Measurements from ENCODE around the gene RASD2. TPM values are rescaled to one million over a fixed set of nuclear protein-coding genes. Genes with fewer than 3 reads are reported as not detected.

Gene RASD2
- total and polyA plus RNA-seq, 10 donors, result 0.04 to 0.44 (median 0.17) TPM; not detected in 3

DNA sequence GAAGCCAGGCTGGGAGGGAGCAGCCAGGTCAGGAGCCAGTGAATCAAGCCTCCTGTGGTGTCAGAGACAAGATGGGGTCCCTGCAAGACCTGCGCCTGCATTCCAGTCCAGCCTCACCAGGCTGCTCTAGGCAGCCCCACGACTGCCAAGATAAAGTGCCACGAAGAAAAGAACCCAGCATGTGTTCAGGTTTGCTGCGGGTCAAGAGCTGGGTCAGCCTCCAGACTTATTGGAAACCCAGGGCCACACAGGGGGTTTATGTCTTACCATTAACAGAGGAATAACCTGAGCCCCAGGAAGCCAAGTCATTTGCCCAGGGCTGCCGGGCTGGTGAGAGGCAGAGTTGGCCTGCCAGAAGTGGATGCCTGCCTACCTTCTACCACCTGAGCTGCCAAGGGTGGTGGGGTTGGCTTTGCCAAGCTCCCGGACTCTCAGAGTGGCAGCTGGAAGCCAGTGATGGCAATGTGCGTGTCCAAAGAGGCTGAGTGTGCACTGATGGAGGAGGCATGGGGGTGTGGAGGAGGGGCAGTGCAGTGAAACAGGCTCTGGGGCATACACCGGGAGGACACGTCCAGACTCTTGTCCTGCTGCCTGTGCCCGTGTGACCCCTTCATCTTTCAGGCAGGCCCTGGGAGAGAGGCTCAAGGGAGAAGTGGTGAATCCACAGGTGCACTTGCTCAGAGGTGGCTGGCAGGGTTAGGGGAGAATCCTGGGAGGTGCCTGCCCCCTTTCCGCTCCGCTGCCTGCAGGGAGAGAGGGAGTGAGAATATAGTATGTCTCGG is 1.7 kb downstream of the RASD2 start:
- Histone ChIP-seq H3K27me3 (replicated peaks in 1 of 7) (peaks cover 0 to 83% (median 31%) of the 10 kb centered on the region in 7 donors), H3K27ac (no peak overlapping the region), H3K36me3 (no peaks in the 10 kb centered on the region), H3K9me3 (no peaks in the 10 kb centered on the region), H3K4me1 (peaks cover 0 to 30% (median 19%) of the 10 kb centered on the region in 6 donors), H3K4me3 (no peak overlapping the region)
- intact Hi-C loops (cut with DNase I; ENCODE audit: low total_unique reads), result no loop called here
- TF ChIP-seq POLR2AphosphoS5 (IDR thresholded peaks at IDR 0.05) (no peak), POLR2A (IDR thresholded peaks at IDR 0.05) (no peak)
- TF ChIP-seq, protein P1, sequence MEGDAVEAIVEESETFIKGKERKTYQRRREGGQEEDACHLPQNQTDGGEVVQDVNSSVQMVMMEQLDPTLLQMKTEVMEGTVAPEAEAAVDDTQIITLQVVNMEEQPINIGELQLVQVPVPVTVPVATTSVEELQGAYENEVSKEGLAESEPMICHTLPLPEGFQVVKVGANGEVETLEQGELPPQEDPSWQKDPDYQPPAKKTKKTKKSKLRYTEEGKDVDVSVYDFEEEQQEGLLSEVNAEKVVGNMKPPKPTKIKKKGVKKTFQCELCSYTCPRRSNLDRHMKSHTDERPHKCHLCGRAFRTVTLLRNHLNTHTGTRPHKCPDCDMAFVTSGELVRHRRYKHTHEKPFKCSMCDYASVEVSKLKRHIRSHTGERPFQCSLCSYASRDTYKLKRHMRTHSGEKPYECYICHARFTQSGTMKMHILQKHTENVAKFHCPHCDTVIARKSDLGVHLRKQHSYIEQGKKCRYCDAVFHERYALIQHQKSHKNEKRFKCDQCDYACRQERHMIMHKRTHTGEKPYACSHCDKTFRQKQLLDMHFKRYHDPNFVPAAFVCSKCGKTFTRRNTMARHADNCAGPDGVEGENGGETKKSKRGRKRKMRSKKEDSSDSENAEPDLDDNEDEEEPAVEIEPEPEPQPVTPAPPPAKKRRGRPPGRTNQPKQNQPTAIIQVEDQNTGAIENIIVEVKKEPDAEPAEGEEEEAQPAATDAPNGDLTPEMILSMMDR (IDR thresholded peaks at IDR 0.05 in 8 of 11, conservative IDR thresholded peaks at IDR 0.05 in 3 of 11), result no peak
- no peak for DNase-seq
- 70 to 86% (median 78%) methylated on average over 12 to 13 of the region's 13 CpGs for WGBS, 5 donors

DNA sequence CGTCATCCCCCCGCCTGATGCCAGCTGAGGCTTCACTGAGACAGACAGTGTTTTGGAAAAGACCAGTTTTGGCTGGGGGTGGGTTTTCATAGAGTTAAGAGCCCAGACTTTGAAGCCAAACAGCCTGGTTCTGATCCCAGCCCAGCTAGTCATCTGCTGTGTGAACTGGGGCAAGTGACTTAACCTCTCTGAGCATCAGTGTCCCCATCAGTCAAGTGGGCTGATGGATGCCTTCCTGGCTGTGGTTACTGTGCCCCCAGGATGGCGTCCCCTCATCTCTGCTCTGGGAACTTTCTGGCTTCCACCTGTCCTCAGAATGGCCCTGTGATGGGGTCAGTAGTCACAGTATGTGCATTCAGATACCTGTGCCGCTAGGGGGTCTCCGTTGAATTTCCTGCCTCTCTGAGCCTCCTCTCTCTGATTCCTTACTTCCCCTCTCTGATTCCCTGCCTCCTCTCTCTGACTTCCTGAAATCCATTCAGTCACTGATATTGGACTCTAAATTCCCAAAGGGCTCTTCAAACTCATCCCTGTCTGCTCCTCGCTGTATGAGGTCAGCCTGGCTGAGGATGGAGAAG is 2.4 kb downstream of the RASD2 start:
- TF ChIP-seq POLR2A (IDR thresholded peaks at IDR 0.05) (no peak), POLR2AphosphoS5 (IDR thresholded peaks at IDR 0.05) (no peak)
- TF ChIP-seq, protein P1 (IDR thresholded peaks at IDR 0.05 in 8 of 11, conservative IDR thresholded peaks at IDR 0.05 in 3 of 11), result no peak
- 56 to 76% (median 61%) methylated on average over 6 of the region's 6 CpGs for WGBS, 5 donors
- DNase-seq, result no peak

DNA sequence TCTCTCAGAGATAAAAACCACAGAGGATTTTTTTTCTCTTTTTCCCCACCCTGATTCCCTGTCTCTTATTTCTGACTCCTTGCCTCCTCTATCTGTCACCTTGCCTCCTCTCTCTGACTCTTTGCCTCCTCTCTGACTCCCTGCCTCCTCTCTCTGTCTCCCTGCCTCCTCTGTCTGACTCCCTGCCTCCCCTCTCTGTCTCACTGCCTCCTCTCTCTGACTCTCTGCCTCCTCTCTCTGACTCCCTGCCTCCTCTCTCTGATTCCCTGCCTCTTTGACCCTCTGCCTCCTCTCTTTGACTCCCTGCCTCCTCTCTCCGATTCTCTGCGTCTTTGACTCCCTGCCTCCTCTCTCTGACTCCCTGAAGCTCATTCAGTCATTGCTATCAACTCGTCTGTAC is 3.1 kb downstream of the RASD2 start:
- TF ChIP-seq POLR2A (IDR thresholded peaks at IDR 0.05) (no peak), POLR2AphosphoS5 (IDR thresholded peaks at IDR 0.05) (no peak)
- TF ChIP-seq, protein P1 (IDR thresholded peaks at IDR 0.05 in 8 of 11, conservative IDR thresholded peaks at IDR 0.05 in 3 of 11), result no peak

More for the DNA sequence above, 2.4 kb downstream of the RASD2 start:
- intact Hi-C loops (cut with DNase I; ENCODE audit: low total_unique reads), result no loop called here
- H3K36me3 ChIP-seq, result no peaks in the 10 kb centered on the region
- no peaks in the 10 kb centered on the region for H3K9me3 ChIP-seq
- peaks cover 0 to 86% (median 31%) of the 10 kb centered on the region in 7 donors for H3K27me3 ChIP-seq (replicated peaks in 1 of 7)
- peaks cover 0 to 27% (median 19%) of the 10 kb centered on the region in 6 donors for H3K4me1 ChIP-seq
- H3K27ac ChIP-seq, result no peak overlapping the region
- H3K4me3 ChIP-seq, result no peak overlapping the region

DNA sequence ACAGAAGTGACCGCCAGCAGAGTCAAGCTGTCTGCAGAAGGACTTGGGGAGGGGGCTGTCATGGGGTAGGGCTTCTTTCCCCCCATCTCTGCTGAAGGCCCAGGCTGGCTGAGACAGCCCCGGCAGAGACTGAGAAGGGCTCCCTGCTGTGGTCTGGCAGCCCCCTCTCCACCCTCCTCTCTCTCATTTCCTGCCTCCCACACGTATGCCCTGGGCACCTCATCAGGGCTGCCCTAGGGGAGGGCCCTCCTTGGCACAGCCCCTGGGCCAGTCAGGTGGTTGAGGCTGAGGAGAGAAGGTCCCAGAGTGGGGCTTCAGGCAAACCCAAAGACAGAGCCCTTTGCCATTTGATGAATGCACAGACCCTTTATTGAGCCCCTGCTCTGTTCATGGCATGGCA is 3.6 kb downstream of the RASD2 start:
- H3K27ac ChIP-seq, result no peak overlapping the region
- intact Hi-C loops (cut with DNase I; ENCODE audit: low total_unique reads), result no loop called here
- H3K36me3 ChIP-seq, result no peaks in the 10 kb centered on the region
- 13 to 57% (median 20%) methylated on average over 1 to 3 of the region's 3 CpGs for WGBS, 5 donors
- peaks cover 0 to 25% (median 19%) of the 10 kb centered on the region in 6 donors for H3K4me1 ChIP-seq
- TF ChIP-seq POLR2AphosphoS5 (IDR thresholded peaks at IDR 0.05), result no peak
- no peak for DNase-seq
- H3K27me3 ChIP-seq (replicated peaks in 1 of 7), result peaks cover 0 to 88% (median 31%) of the 10 kb centered on the region in 7 donors
- H3K9me3 ChIP-seq, result no peaks in the 10 kb centered on the region
- no peak overlapping the region for H3K4me3 ChIP-seq

More for the DNA sequence above, 3.1 kb downstream of the RASD2 start:
- no peak for DNase-seq
- H3K36me3 ChIP-seq, result no peaks in the 10 kb centered on the region
- 49 to 64% (median 52%) methylated on average over 3 of the region's 3 CpGs for WGBS, 5 donors
- H3K4me1 ChIP-seq, result peaks cover 0 to 27% (median 19%) of the 10 kb centered on the region in 6 donors
- intact Hi-C loops (cut with DNase I; ENCODE audit: low total_unique reads), result no loop called here
- H3K4me3 ChIP-seq, result no peak overlapping the region
- H3K9me3 ChIP-seq, result no peaks in the 10 kb centered on the region
- H3K27ac ChIP-seq, result no peak overlapping the region
- H3K27me3 ChIP-seq (replicated peaks in 1 of 7), result peaks cover 0 to 88% (median 31%) of the 10 kb centered on the region in 7 donors
